GM23338 (cell line): Measurements from ENCODE around the gene ABCA7. TPM values are rescaled to one million over a fixed set of nuclear protein-coding genes. Genes with fewer than 3 reads are reported as not detected.

ENCODE experiments used
- ATAC-seq: fragments of 200-7000 bp; cut with Tn5 transposase; 3 replicates; pipeline ENCODE4 v1.9.1; 2020
- DNase-seq: peaks from one replicate; pipeline ENCODE4 v3.0.0-alpha.2; 2015; ENCODE audit warnings: low spot score
- H2AFZ ChIP-seq: fragments of 200-600 bp; sonication (generic); 2 replicates; pipeline ENCODE4 v1.8.0; 2016; ENCODE audit warnings: antibody characterized with exemption, mild to moderate bottlenecking, moderate library complexity
- H3F3A ChIP-seq: fragments of 200-600 bp; sonication (generic); replicated peaks from 2 replicates; pipeline ENCODE4 v1.8.0; 2017; ENCODE audit warnings: antibody characterized with exemption, mixed run types, low read depth
- H3K27ac ChIP-seq: fragments of 200-600 bp; sonication (generic); 2 replicates; pipeline ENCODE4 v1.6.1; 2016; ENCODE audit warnings: low read depth
- H3K27me3 ChIP-seq: fragments of 200-600 bp; sonication (generic); 2 replicates; pipeline ENCODE4 v1.8.0; 2016; ENCODE audit warnings: mild to moderate bottlenecking, mixed run types, moderate library complexity; ENCODE audit not compliant: insufficient read depth
- H3K36me3 ChIP-seq: fragments of 200-600 bp; sonication (generic); 2 replicates; pipeline ENCODE4 v1.8.0; 2016; ENCODE audit warnings: mild to moderate bottlenecking; ENCODE audit not compliant: insufficient read depth
- H3K4me1 ChIP-seq: fragments of 200-600 bp; sonication (generic); 2 replicates; pipeline ENCODE4 v1.8.0; 2016; ENCODE audit warnings: mild to moderate bottlenecking, moderate library complexity; ENCODE audit not compliant: insufficient read depth
- H3K4me2 ChIP-seq: fragments of 200-600 bp; sonication (generic); 2 replicates; pipeline ENCODE4 v1.7.1; 2017; ENCODE audit warnings: mixed run types
- H3K4me3 ChIP-seq: fragments of 200-600 bp; sonication (generic); 2 replicates; pipeline ENCODE4 v1.6.1; 2016; ENCODE audit warnings: mixed run types
- H3K79me2 ChIP-seq: fragments of 200-600 bp; sonication (generic); replicated peaks from 2 replicates; pipeline ENCODE4 v1.8.0; 2017; ENCODE audit warnings: mild to moderate bottlenecking; ENCODE audit not compliant: insufficient read depth
- H3K9me2 ChIP-seq: fragments of 200-600 bp; sonication (generic); 2 replicates; pipeline ENCODE4 v1.8.0; 2017; ENCODE audit not compliant: insufficient read depth
- H4K20me1 ChIP-seq: fragments of 200-600 bp; sonication (generic); replicated peaks from 2 replicates; pipeline ENCODE4 v1.8.0; 2017; ENCODE audit warnings: mild to moderate bottlenecking; ENCODE audit not compliant: insufficient read depth
- H3K27ac Mint-ChIP-seq: 2 replicates; pipeline ENCODE4 v1.8.0; 2020; ENCODE audit warnings: inconsistent platforms, mild to moderate bottlenecking, moderate library complexity, mixed read lengths
- H3K27me3 Mint-ChIP-seq: 3 replicates; pipeline ENCODE4 v1.8.0; 2022; ENCODE audit warnings: low read depth, mild to moderate bottlenecking, moderate library complexity, mixed read lengths, inconsistent platforms; ENCODE audit not compliant: insufficient read depth, poor library complexity
- H3K36me3 Mint-ChIP-seq: 3 replicates; pipeline ENCODE4 v1.8.0; 2021; ENCODE audit warnings: low read depth, mild to moderate bottlenecking, inconsistent platforms, moderate library complexity, mixed read lengths
- H3K4me1 Mint-ChIP-seq: 3 replicates; pipeline ENCODE4 v1.8.0; 2020; ENCODE audit warnings: mild to moderate bottlenecking, inconsistent platforms, mixed read lengths
- H3K4me3 Mint-ChIP-seq: 3 replicates; pipeline ENCODE4 v1.8.0; 2021; ENCODE audit warnings: moderate library complexity, mild to moderate bottlenecking, inconsistent platforms, mixed read lengths
- H3K9me3 Mint-ChIP-seq: 3 replicates; pipeline ENCODE4 v1.8.0; 2020; ENCODE audit warnings: moderate library complexity, mild to moderate bottlenecking, inconsistent platforms, mixed read lengths
- CTCF ChIP-seq, 2 experiments: fragments of 200-600 bp in 1 of 2; sonication (generic) in 1 of 2; conservative IDR thresholded peaks; 2 replicates each; pipeline versions ENCODE4 v1.5.1 to v1.6.1; 2016 to 2017; ENCODE audit warnings: antibody characterized with exemption in 2 of 2, low read depth in 2 of 2, mild to moderate bottlenecking in 2 of 2, moderate library complexity in 1 of 2
- ETS1 ChIP-seq: IDR thresholded peaks from 2 replicates; pipeline ENCODE4 v1.6.1; 2016; ENCODE audit warnings: antibody characterized with exemption
- JUNB ChIP-seq: IDR thresholded peaks from one replicate; pipeline ENCODE4 v1.6.1; 2016; ENCODE audit warnings: antibody characterized with exemption; ENCODE audit not compliant: unreplicated experiment
- ZNF462 ChIP-seq: fragments of 250-450 bp; sonication (Bioruptor Pico); IDR thresholded peaks from 2 replicates; pipeline ENCODE4 v1.5.0; 2020; ENCODE audit warnings: mild to moderate bottlenecking, moderate library complexity
- polyA plus RNA-seq: library from polyadenylated mRNA; unstranded; fragments of >200 nt; fragmentation: Nextera tagmentation; extraction: Ambion mirVana; gene quantifications from 2 replicates; pipeline ENCODE4 v1.2.1, GENCODE V29; 2016
- total RNA-seq: library from RNA; depleted of rRNA; stranded (reverse); fragments of >200 nt; shearing (Covaris generic); gene quantifications from 2 replicates; pipeline ENCODE4 v1.2.3, GENCODE V29; 2014

ABCA7 gene
- total and polyA plus RNA-seq, 2 experiments from 2014 or later: 22.2 to 27.4 TPM

- no peaks in the 10 kb centered on the region; the same call in 1 of the 2 replicates for H3K36me3 ChIP-seq
- H3K79me2 ChIP-seq: no peaks in the 10 kb centered on the region
- no peak overlapping the region for H3K4me2 ChIP-seq
- no peak overlapping the region for H3K4me3 ChIP-seq
- no peaks in the 10 kb centered on the region for H3K4me1 ChIP-seq
- DNase-seq: no peak
- TF ChIP-seq ETS1: no peak
- no peak for TF ChIP-seq CTCF (conservative IDR thresholded peaks at IDR 0.05; ENCODE audit: low read depth in 2 of 2)
- no peak for TF ChIP-seq JUNB
- TF ChIP-seq ZNF462 (CRISPR knock-in tag): no peak
- ATAC-seq: no peak
- no peak overlapping the region for H3K27ac Mint-ChIP-seq
- H3K27me3 Mint-ChIP-seq: peaks cover 35% of the 10 kb centered on the region
- H3K4me3 Mint-ChIP-seq: no peak overlapping the region
- H3K4me1 Mint-ChIP-seq: no peaks in the 10 kb centered on the region; the same call in 1 of the 3 replicates
- H4K20me1 ChIP-seq: peaks cover 2% of the 10 kb centered on the region; the same call in 1 of the 2 replicates
- H3K9me2 ChIP-seq: no peaks in the 10 kb centered on the region
- H2AFZ ChIP-seq: no peak overlapping the region
- H3K27me3 ChIP-seq: peaks cover 26% of the 10 kb centered on the region
- H3K36me3 Mint-ChIP-seq: peaks cover 12% of the 10 kb centered on the region
- no peak overlapping the region for H3K27ac ChIP-seq
- H3K9me3 Mint-ChIP-seq: no peaks in the 10 kb centered on the region
- peaks cover 27% of the 10 kb centered on the region for H3F3A ChIP-seq
These were observed 45.4 kb upstream of the ABCA7 start for GRCh38 chr19:994516-994915.
